H9 (cell line): ENCODE results near the gene PKD1. TPM values are rescaled to one million over a fixed set of nuclear protein-coding genes. Genes with fewer than 3 reads are reported as not detected.
A peak's percentile ranks its signal among the peaks of the same experiment; 100 is the strongest.

Source experiments
- DNase-seq: peaks from one replicate; pipeline ENCODE4 v3.0.0-alpha.2; 2017
- H2AFZ ChIP-seq: one replicate; pipeline ENCODE4 v1.6.1; 2013; ENCODE audit warnings: mild to moderate bottlenecking, low read length, control low read depth, moderate library complexity
- H2AK5ac ChIP-seq: 2 replicates; pipeline ENCODE4 v1.6.1; 2013; ENCODE audit warnings: low read length, control low read depth, mixed read lengths; ENCODE audit not compliant: insufficient read length
- H2BK120ac ChIP-seq: one replicate; pipeline ENCODE4 v1.6.1; 2013; ENCODE audit warnings: low read depth, mild to moderate bottlenecking, low read length, control low read depth, inconsistent platforms; ENCODE audit not compliant: poor library complexity, severe bottlenecking
- H2BK12ac ChIP-seq: 2 replicates; pipeline ENCODE4 v1.6.1; 2013; ENCODE audit warnings: low read length, control low read depth, mixed read lengths, low read depth; ENCODE audit not compliant: insufficient read length
- H2BK15ac ChIP-seq: 2 replicates; pipeline ENCODE4 v1.6.1; 2013; ENCODE audit warnings: low read depth, low read length, control low read depth
- H2BK20ac ChIP-seq: one replicate; pipeline ENCODE4 v1.6.1; 2013; ENCODE audit warnings: low read depth, mild to moderate bottlenecking, low read length, control low read depth, inconsistent platforms; ENCODE audit not compliant: poor library complexity, severe bottlenecking
- H2BK5ac ChIP-seq: 2 replicates; pipeline ENCODE4 v1.6.1; 2013; ENCODE audit warnings: low read length, control low read depth, mixed read lengths; ENCODE audit not compliant: insufficient read length
- H3K14ac ChIP-seq: 2 replicates; pipeline ENCODE4 v1.6.1; 2013; ENCODE audit warnings: low read length, control low read depth; ENCODE audit not compliant: insufficient read depth
- H3K18ac ChIP-seq: 2 replicates; pipeline ENCODE4 v1.6.1; 2013; ENCODE audit warnings: low read depth, mild to moderate bottlenecking, mixed read lengths, low read length, control low read depth; ENCODE audit not compliant: insufficient read length
- H3K23ac ChIP-seq: 2 replicates; pipeline ENCODE4 v1.6.1; 2013; ENCODE audit warnings: low read length, control low read depth, mixed read lengths, low read depth; ENCODE audit not compliant: insufficient read length
- H3K23me2 ChIP-seq: 2 replicates; pipeline ENCODE4 v1.6.1; 2013; ENCODE audit warnings: low read depth, mild to moderate bottlenecking, mixed read lengths, low read length, control low read depth; ENCODE audit not compliant: insufficient read length, poor library complexity, severe bottlenecking
- H3K27ac ChIP-seq: 2 replicates; pipeline ENCODE4 v1.5.1; 2013; ENCODE audit warnings: low read length, control low read depth, mixed read lengths, low read depth; ENCODE audit not compliant: insufficient read length
- H3K27me3 ChIP-seq: 2 replicates; pipeline ENCODE4 v1.6.1; 2013; ENCODE audit warnings: low read length, control low read depth, inconsistent platforms; ENCODE audit not compliant: insufficient read depth
- H3K4ac ChIP-seq: 2 replicates; pipeline ENCODE4 v1.6.1; 2013; ENCODE audit warnings: low read depth, mild to moderate bottlenecking, control low read depth, inconsistent platforms, low read length, moderate library complexity
- H3K4me1 ChIP-seq: 2 replicates; pipeline ENCODE4 v1.6.1; 2013; ENCODE audit warnings: low read length, control low read depth, inconsistent platforms; ENCODE audit not compliant: insufficient read depth
- H3K4me2 ChIP-seq: 2 replicates; pipeline ENCODE4 v1.6.1; 2013; ENCODE audit warnings: low read length, control low read depth, mixed read lengths; ENCODE audit not compliant: insufficient read length, insufficient read depth
- H3K56ac ChIP-seq: 2 replicates; pipeline ENCODE4 v1.6.1; 2013; ENCODE audit warnings: low read depth, mild to moderate bottlenecking, mixed read lengths, low read length, control low read depth; ENCODE audit not compliant: insufficient read length
- H3K79me1 ChIP-seq: 2 replicates; pipeline ENCODE4 v1.6.1; 2013; ENCODE audit warnings: low read depth, mild to moderate bottlenecking, moderate library complexity, low read length, control low read depth, inconsistent platforms; ENCODE audit not compliant: insufficient read depth, poor library complexity, severe bottlenecking
- H3K79me2 ChIP-seq: 2 replicates; pipeline ENCODE4 v1.6.1; 2013; ENCODE audit warnings: low read length, control low read depth, inconsistent platforms; ENCODE audit not compliant: insufficient read depth
- H3K9ac ChIP-seq: 2 replicates; pipeline ENCODE4 v1.6.1; 2013; ENCODE audit warnings: low read length, control low read depth, mixed read lengths; ENCODE audit not compliant: insufficient read length; ENCODE audit errors: extremely low read depth
- H3K9me3 ChIP-seq: one replicate; pipeline ENCODE4 v1.6.1; 2013; ENCODE audit warnings: low read depth, low read length, inconsistent platforms; ENCODE audit not compliant: control insufficient read depth
- H3T11ph ChIP-seq: one replicate; pipeline ENCODE4 v1.6.1; 2013; ENCODE audit warnings: mild to moderate bottlenecking, low read length, control low read depth, inconsistent platforms
- H4K20me1 ChIP-seq: one replicate; pipeline ENCODE4 v1.6.1; 2013; ENCODE audit not compliant: control insufficient read depth, insufficient read length, insufficient read depth
- H4K5ac ChIP-seq: 2 replicates; pipeline ENCODE4 v1.6.1; 2013; ENCODE audit warnings: low read depth, mild to moderate bottlenecking, mixed read lengths, low read length, control low read depth; ENCODE audit not compliant: insufficient read length
- H4K8ac ChIP-seq: replicated peaks from 2 replicates; pipeline ENCODE4 v1.6.1; 2013; ENCODE audit warnings: low read length, control low read depth, mixed read lengths, low read depth; ENCODE audit not compliant: insufficient read length
- H4K91ac ChIP-seq: 2 replicates; pipeline ENCODE4 v1.6.1; 2013; ENCODE audit warnings: low read depth, mild to moderate bottlenecking, moderate library complexity, mixed read lengths, low read length, control low read depth; ENCODE audit not compliant: insufficient read length
- H3K27ac Mint-ChIP-seq, 3 experiments: 2 replicates in 2 of 3; 3 replicates in 1 of 3; pipeline ENCODE4 v1.8.0; 2020 to 2021; ENCODE audit warnings: mixed read lengths in 3 of 3, mild to moderate bottlenecking in 1 of 3, moderate library complexity in 1 of 3
- H3K27me3 Mint-ChIP-seq: 2 replicates; pipeline ENCODE4 v1.8.0; 2021; ENCODE audit warnings: low read depth, mild to moderate bottlenecking, moderate library complexity, mixed read lengths
- H3K36me3 Mint-ChIP-seq, 3 experiments: 2 replicates in 2 of 3; 3 replicates in 1 of 3; pipeline ENCODE4 v1.8.0; 2020 to 2021; ENCODE audit warnings: low read depth in 3 of 3, mixed read lengths in 3 of 3; ENCODE audit not compliant: insufficient read depth in 1 of 3
- H3K4me1 Mint-ChIP-seq, 2 experiments: 2 replicates each; pipeline ENCODE4 v1.8.0; 2020; ENCODE audit warnings: mixed read lengths in 2 of 2
- H3K4me3 Mint-ChIP-seq, 2 experiments: 2 replicates in 1 of 2; 3 replicates in 1 of 2; pipeline ENCODE4 v1.8.0; 2020 to 2021; ENCODE audit warnings: mild to moderate bottlenecking in 2 of 2, mixed read lengths in 2 of 2, moderate library complexity in 1 of 2
- H3K9me3 Mint-ChIP-seq, 2 experiments: 2 replicates in 1 of 2; 3 replicates in 1 of 2; pipeline ENCODE4 v1.8.0; 2020; ENCODE audit warnings: mild to moderate bottlenecking in 2 of 2, mixed read lengths in 2 of 2, moderate library complexity in 1 of 2
- WGBS: extraction: QIAGEN DNeasy Blood & Tissue Kit; methylation state at CpG from one replicate; pipeline ENCODE4 v1.1.7; 2013; ENCODE audit warnings: missing lambda C conversion rate, low lambda C conversion rate, mixed read lengths; ENCODE audit not compliant: insufficient read length; ENCODE audit errors: extremely low coverage; 5-methylcytosine and 5-hydroxymethylcytosine counted together
- total RNA-seq: library from RNA; stranded (reverse); gene quantifications from 2 replicates; pipeline ENCODE4 v1.2.1, GENCODE V29; 2021
- TF ChIP-seq, protein P1 (sequence below): fragments of 200-600 bp; sonication (generic); conservative IDR thresholded peaks from 3 replicates; pipeline ENCODE4 v1.8.0; 2021; ENCODE audit warnings: antibody characterized with exemption, mild to moderate bottlenecking

Gene PKD1
- total RNA-seq, 1 experiment from 2014 or later = 88.0 TPM

- Histone ChIP-seq H4K91ac (no peak overlapping the region), H2BK20ac (no peak overlapping the region), H4K5ac (no peak overlapping the region), H2AK5ac (no peak overlapping the region), H3K4me1 (no peaks in the 10 kb centered on the region), H3K79me2 (no peaks in the 10 kb centered on the region), H3K14ac (no peak overlapping the region), H2AFZ (no peak overlapping the region), H2BK120ac (no peak overlapping the region), H3K23ac (no peak overlapping the region), H2BK5ac (no peak overlapping the region), H3K23me2 (peaks cover 3% of the 10 kb centered on the region), H3K4ac (no peak overlapping the region), H2BK12ac (no peak overlapping the region), H3K79me1 (no peaks in the 10 kb centered on the region), H2BK15ac (no peak overlapping the region), H3K27me3 (no peaks in the 10 kb centered on the region), H3K56ac (no peak overlapping the region), H4K20me1 (peaks cover 2% of the 10 kb centered on the region), H4K8ac (no peak overlapping the region), H3K9me3 (no peaks in the 10 kb centered on the region), H3K4me2 (no peak overlapping the region), H3K9ac (no peak overlapping the region), H3T11ph (no peak overlapping the region), H3K27ac (no peak overlapping the region), H3K18ac (no peak overlapping the region)
- Mint-ChIP-seq H3K27me3 (no peaks in the 10 kb centered on the region), H3K4me3 (no peak overlapping the region), H3K9me3 (no peaks in the 10 kb centered on the region), H3K36me3 (peaks cover 6 to 31% (median 19%) of the 10 kb centered on the region in 3 experiments; a peak in 6 of 7 replicates), H3K27ac (peak overlapping the region in 1 of 3 experiments; percentile 44; a peak in 2 of 7 replicates), H3K4me1 (no peaks in the 10 kb centered on the region)
- DNase-seq = no peak
- TF ChIP-seq, protein P1, sequence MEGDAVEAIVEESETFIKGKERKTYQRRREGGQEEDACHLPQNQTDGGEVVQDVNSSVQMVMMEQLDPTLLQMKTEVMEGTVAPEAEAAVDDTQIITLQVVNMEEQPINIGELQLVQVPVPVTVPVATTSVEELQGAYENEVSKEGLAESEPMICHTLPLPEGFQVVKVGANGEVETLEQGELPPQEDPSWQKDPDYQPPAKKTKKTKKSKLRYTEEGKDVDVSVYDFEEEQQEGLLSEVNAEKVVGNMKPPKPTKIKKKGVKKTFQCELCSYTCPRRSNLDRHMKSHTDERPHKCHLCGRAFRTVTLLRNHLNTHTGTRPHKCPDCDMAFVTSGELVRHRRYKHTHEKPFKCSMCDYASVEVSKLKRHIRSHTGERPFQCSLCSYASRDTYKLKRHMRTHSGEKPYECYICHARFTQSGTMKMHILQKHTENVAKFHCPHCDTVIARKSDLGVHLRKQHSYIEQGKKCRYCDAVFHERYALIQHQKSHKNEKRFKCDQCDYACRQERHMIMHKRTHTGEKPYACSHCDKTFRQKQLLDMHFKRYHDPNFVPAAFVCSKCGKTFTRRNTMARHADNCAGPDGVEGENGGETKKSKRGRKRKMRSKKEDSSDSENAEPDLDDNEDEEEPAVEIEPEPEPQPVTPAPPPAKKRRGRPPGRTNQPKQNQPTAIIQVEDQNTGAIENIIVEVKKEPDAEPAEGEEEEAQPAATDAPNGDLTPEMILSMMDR = no peak
- no CpG with 5 or more reads among the region's 13 CpGs for WGBS
Measured at GRCh38 chr16:2061526-2061925, 74.2 kb downstream of the PKD1 start.
